ENCODE measurements around the gene ZNF473. TPM values are rescaled to one million over a fixed set of nuclear protein-coding genes. Genes with fewer than 3 reads are reported as not detected.
"Not testable (repeated sequence)": the region's sequence is repeated elsewhere in the genome, so short reads cannot be mapped to it uniquely, and the experiment has no call there.

ZNF473 gene
- total RNA-seq, 2 donors from 2014 or later = 5.9 to 7.6 TPM

GRCh38 chr19:50084440-50084839, 58.6 kb downstream of the ZNF473 start:
- H3K36me3 ChIP-seq; H3K9ac ChIP-seq (ENCODE audit: low read depth in 2 of 2, low read length in 2 of 2); intact Hi-C loops (cut with DNase I); H3K27me3 ChIP-seq; H3K9me3 ChIP-seq; DNase-seq; H3K27ac ChIP-seq; H3K4me3 ChIP-seq; H3K4me1 ChIP-seq: not testable (repeated sequence)

- H3K4me1 ChIP-seq; intact Hi-C loops (cut with DNase I); H3K27ac ChIP-seq; H3K9ac ChIP-seq (ENCODE audit: low read depth in 2 of 2, low read length in 2 of 2); H3K36me3 ChIP-seq; H3K9me3 ChIP-seq; H3K4me3 ChIP-seq; DNase-seq; H3K27me3 ChIP-seq: not testable (repeated sequence)
Measured at GRCh38 chr19:50087153-50087552, 61.3 kb downstream of the ZNF473 start.

GRCh38 chr19:50090706-50091105, 64.9 kb downstream of the ZNF473 start:
- DNase-seq; H3K9me3 ChIP-seq; H3K27ac ChIP-seq; H3K4me1 ChIP-seq; H3K27me3 ChIP-seq; H3K4me3 ChIP-seq; H3K36me3 ChIP-seq; intact Hi-C loops (cut with DNase I); H3K9ac ChIP-seq (ENCODE audit: low read depth in 2 of 2, low read length in 2 of 2): not testable (repeated sequence)
- peak; percentile 11 for TF ChIP-seq CTCF (IDR thresholded peaks at IDR 0.05)

GRCh38 chr19:50091786-50092185, 66.0 kb downstream of the ZNF473 start:
- DNase-seq = not testable (repeated sequence)

GRCh38 chr19:50092597-50092996, 66.8 kb downstream of the ZNF473 start:
- H3K9me3 ChIP-seq; H3K27me3 ChIP-seq; H3K4me1 ChIP-seq; H3K4me3 ChIP-seq; DNase-seq; H3K36me3 ChIP-seq; intact Hi-C loops (cut with DNase I); H3K9ac ChIP-seq (ENCODE audit: low read depth in 2 of 2, low read length in 2 of 2); H3K27ac ChIP-seq: not testable (repeated sequence)

More at GRCh38 chr19:50091786-50092185, 66.0 kb downstream of the ZNF473 start:
- H3K27ac ChIP-seq; H3K4me3 ChIP-seq; H3K36me3 ChIP-seq; intact Hi-C loops (cut with DNase I); H3K9ac ChIP-seq (ENCODE audit: low read depth in 2 of 2, low read length in 2 of 2); H3K27me3 ChIP-seq; H3K4me1 ChIP-seq; H3K9me3 ChIP-seq: not testable (repeated sequence)

- intact Hi-C loops (cut with DNase I); DNase-seq; H3K9ac ChIP-seq (ENCODE audit: low read depth in 2 of 2, low read length in 2 of 2); H3K36me3 ChIP-seq; H3K27me3 ChIP-seq; H3K9me3 ChIP-seq; H3K27ac ChIP-seq; H3K4me1 ChIP-seq; H3K4me3 ChIP-seq: not testable (repeated sequence)
Measured at GRCh38 chr19:50097884-50098283, 72.1 kb downstream of the ZNF473 start.

GRCh38 chr19:50098892-50099291, 73.1 kb downstream of the ZNF473 start:
- DNase-seq = peak; percentile 59
- H3K36me3 ChIP-seq; H3K4me3 ChIP-seq; H3K27me3 ChIP-seq; intact Hi-C loops (cut with DNase I); H3K9me3 ChIP-seq; H3K4me1 ChIP-seq; H3K27ac ChIP-seq; H3K9ac ChIP-seq (ENCODE audit: low read depth in 2 of 2, low read length in 2 of 2): not testable (repeated sequence)

GRCh38 chr19:50099696-50100095, 73.9 kb downstream of the ZNF473 start:
- H3K4me1 ChIP-seq; H3K9me3 ChIP-seq; H3K9ac ChIP-seq (ENCODE audit: low read depth in 2 of 2, low read length in 2 of 2); H3K27ac ChIP-seq; H3K27me3 ChIP-seq; H3K4me3 ChIP-seq; intact Hi-C loops (cut with DNase I); H3K36me3 ChIP-seq: not testable (repeated sequence)
- peak; percentile 22 for DNase-seq

- H3K9me3 ChIP-seq; H3K36me3 ChIP-seq; H3K4me1 ChIP-seq; intact Hi-C loops (cut with DNase I); H3K9ac ChIP-seq (ENCODE audit: low read depth in 2 of 2, low read length in 2 of 2); DNase-seq; H3K27ac ChIP-seq; H3K27me3 ChIP-seq; H3K4me3 ChIP-seq: not testable (repeated sequence)
Measured at GRCh38 chr19:50100946-50101345, 75.1 kb downstream of the ZNF473 start.

Other genes starting within 250 kb of the ZNF473 start
- gene FUZ, start 212.7 kb upstream of the ZNF473 start, total RNA-seq = 10 to 100 TPM in 1 of 2 donors, 1 to 10 TPM in 1; 7.4 to 14.9 TPM
- 10 to 100 TPM; 46.1 to 77.2 TPM for gene MED25, start 207.7 kb upstream of the ZNF473 start, total RNA-seq
- gene PTOV1, start 174.8 kb upstream of the ZNF473 start, total RNA-seq = 100 to 1,000 TPM; 109 to 128 TPM
- gene PNKP, start 158.4 kb upstream of the ZNF473 start, total RNA-seq = 100 to 1,000 TPM in 1 of 2 donors, 10 to 100 TPM in 1; 53.7 to 137 TPM
- 10 to 100 TPM; 32.7 to 74.9 TPM for gene AKT1S1, start 148.7 kb upstream of the ZNF473 start, total RNA-seq
- gene TBC1D17, start 148.3 kb upstream of the ZNF473 start, total RNA-seq = 10 to 100 TPM; 29.4 to 33.7 TPM
- 1 to 10 TPM; 1.0 to 2.4 TPM for gene IL4I1, start 129.1 kb upstream of the ZNF473 start, total RNA-seq
- gene ATF5, start 96.8 kb upstream of the ZNF473 start, total RNA-seq = 10 to 100 TPM; 16.7 to 24.7 TPM
- 10 to 100 TPM; 34.8 to 59.8 TPM for gene NUP62, start 96.5 kb upstream of the ZNF473 start, total RNA-seq
- gene SIGLEC11, start 64.8 kb upstream of the ZNF473 start, total RNA-seq = under 1 TPM; 0.32 to 0.45 TPM
- gene VRK3, start 633 bp upstream of the ZNF473 start, total RNA-seq = 10 to 100 TPM; 50.0 to 77.7 TPM
- gene IZUMO2, start 137.3 kb downstream of the ZNF473 start, total RNA-seq = under 1 TPM in 1 of 2 donors, not detected in 1; 0.49 TPM
- gene MYH14, start 177.6 kb downstream of the ZNF473 start, total RNA-seq = 100 to 1,000 TPM; 506 to 509 TPM